ENCODE results near the gene NDUFA8.

NDUFA8 gene

GRCh38 chr9:122103985-122104384 lies 55.6 kb downstream of the NDUFA8 start:
- in situ Hi-C loops (cut with MboI; ENCODE audit: low sequenced_read_pairs): no loop called here

GRCh38 chr9:122102156-122102555 lies 57.4 kb downstream of the NDUFA8 start:
- in situ Hi-C loops (cut with MboI; ENCODE audit: low sequenced_read_pairs): no loop called here

- in situ Hi-C loops (cut with MboI; ENCODE audit: low sequenced_read_pairs): no loop called here
These were observed 58.8 kb downstream of the NDUFA8 start for GRCh38 chr9:122100756-122101155.

- in situ Hi-C loops (cut with MboI; ENCODE audit: low sequenced_read_pairs): no loop called here
These were observed 60.2 kb downstream of the NDUFA8 start for GRCh38 chr9:122099271-122099869.

- in situ Hi-C loops (cut with MboI; ENCODE audit: low sequenced_read_pairs): no loop called here
These were observed 61.8 kb downstream of the NDUFA8 start for GRCh38 chr9:122097679-122098315.

- in situ Hi-C loops (cut with MboI; ENCODE audit: low sequenced_read_pairs): no loop called here
These were observed 62.8 kb downstream of the NDUFA8 start for GRCh38 chr9:122096620-122097415.

GRCh38 chr9:122095010-122095767 lies 64.4 kb downstream of the NDUFA8 start:
- in situ Hi-C loops (cut with MboI; ENCODE audit: low sequenced_read_pairs): no loop called here

Data from hTERT RPE-1 (cell line).